Measurements from ENCODE around the gene SMIM41. TPM values are rescaled to one million over a fixed set of nuclear protein-coding genes. Genes with fewer than 3 reads are reported as not detected.

Gene SMIM41
- total RNA-seq, 1 experiment from 2014 or later = not detected

DNA sequence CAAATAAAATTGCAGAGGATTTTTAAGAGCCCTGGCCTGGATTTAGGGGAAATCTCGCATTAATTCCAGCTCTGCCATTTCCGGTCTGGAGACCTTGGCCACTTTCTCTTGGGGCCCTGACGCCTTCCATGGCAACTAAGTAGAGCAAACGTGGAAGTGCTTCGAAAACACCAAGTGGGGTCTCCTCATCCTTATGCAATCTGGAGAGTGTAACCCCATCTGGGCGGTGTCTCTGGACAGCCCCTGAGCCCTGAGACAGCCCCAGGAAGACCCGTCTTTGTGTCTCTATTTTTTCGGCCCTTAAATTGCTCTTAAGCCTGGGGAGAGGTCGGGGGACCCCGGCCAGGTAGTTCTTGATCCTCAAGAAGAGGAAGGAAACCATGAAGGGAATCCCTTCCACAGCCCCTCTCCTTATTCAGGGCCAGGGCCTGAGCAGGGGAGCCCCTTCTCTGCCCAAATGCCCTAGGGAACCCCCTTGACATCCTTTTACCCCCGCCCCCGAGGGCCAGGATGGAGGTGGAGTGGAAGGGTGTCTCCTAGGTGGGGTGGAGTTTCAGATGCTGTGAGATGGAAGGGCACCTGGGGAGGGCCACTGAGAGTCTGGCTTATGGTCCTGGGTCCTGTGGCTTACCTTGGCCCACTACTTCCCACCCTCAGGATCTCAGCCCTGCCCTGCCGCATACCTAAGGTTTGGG is 45.9 kb upstream of the SMIM41 start:
- peak overlapping the region; percentile 53; the same call in 1 of the 2 replicates for H3K4me3 ChIP-seq
- no peaks in the 10 kb centered on the region for H3K9me3 ChIP-seq (ENCODE audit: insufficient read depth, low read depth)
- BruUV-seq (replicated peaks) = TSS peak; percentile 96
- peak overlapping the region; percentile 68 for H2AFZ ChIP-seq
- no peak for DNase-seq
- H4K20me1 ChIP-seq (ENCODE audit: insufficient read depth) = no peaks in the 10 kb centered on the region
- no peak overlapping the region for H3K27ac ChIP-seq
- peaks cover 26% of the 10 kb centered on the region; the same call in 1 of the 2 replicates for H3F3A ChIP-seq (ENCODE audit: insufficient read depth, low read depth)
- intact Hi-C loops (cut with micrococcal nuclease; ENCODE audit: unreplicated experiment) = no loop called here
- peak overlapping the region; percentile 77 for H3K4me2 ChIP-seq
- H3K4me1 ChIP-seq (replicated peaks; ENCODE audit: insufficient read depth) = peaks cover 25% of the 10 kb centered on the region
- H3K9me2 ChIP-seq (ENCODE audit: insufficient read depth) = no peaks in the 10 kb centered on the region
- POLR2A ChIA-PET (ENCODE audit: unreplicated experiment) = interaction anchor here (0.6 to 1.9 kb wide), 3 partner anchors 17 to 36 kb away, joined by 5 to 38 read pairs (median 11); partner anchors contain the start of genes ATG101 and NR4A1
- no peak for TF ChIP-seq EZH2 (IDR thresholded peaks at IDR 0.05; ENCODE audit: low read depth)
- TF ChIP-seq, protein P1, sequence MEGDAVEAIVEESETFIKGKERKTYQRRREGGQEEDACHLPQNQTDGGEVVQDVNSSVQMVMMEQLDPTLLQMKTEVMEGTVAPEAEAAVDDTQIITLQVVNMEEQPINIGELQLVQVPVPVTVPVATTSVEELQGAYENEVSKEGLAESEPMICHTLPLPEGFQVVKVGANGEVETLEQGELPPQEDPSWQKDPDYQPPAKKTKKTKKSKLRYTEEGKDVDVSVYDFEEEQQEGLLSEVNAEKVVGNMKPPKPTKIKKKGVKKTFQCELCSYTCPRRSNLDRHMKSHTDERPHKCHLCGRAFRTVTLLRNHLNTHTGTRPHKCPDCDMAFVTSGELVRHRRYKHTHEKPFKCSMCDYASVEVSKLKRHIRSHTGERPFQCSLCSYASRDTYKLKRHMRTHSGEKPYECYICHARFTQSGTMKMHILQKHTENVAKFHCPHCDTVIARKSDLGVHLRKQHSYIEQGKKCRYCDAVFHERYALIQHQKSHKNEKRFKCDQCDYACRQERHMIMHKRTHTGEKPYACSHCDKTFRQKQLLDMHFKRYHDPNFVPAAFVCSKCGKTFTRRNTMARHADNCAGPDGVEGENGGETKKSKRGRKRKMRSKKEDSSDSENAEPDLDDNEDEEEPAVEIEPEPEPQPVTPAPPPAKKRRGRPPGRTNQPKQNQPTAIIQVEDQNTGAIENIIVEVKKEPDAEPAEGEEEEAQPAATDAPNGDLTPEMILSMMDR (conservative IDR thresholded peaks at IDR 0.05) = no peak
- H3K36me3 ChIP-seq (ENCODE audit: low read depth) = no peaks in the 10 kb centered on the region
- no peaks in the 10 kb centered on the region; the same call in 1 of the 2 replicates for H3K27me3 ChIP-seq (ENCODE audit: insufficient read depth, low read depth)
- CTCF ChIA-PET = interaction anchor here (1.3 to 1.4 kb wide), 2 partner anchors 35 to 38 kb away, joined by 4 to 17 read pairs; partner anchors contain the start of gene ATG101
- H3K79me2 ChIP-seq (ENCODE audit: low read depth) = no peaks in the 10 kb centered on the region

DNA sequence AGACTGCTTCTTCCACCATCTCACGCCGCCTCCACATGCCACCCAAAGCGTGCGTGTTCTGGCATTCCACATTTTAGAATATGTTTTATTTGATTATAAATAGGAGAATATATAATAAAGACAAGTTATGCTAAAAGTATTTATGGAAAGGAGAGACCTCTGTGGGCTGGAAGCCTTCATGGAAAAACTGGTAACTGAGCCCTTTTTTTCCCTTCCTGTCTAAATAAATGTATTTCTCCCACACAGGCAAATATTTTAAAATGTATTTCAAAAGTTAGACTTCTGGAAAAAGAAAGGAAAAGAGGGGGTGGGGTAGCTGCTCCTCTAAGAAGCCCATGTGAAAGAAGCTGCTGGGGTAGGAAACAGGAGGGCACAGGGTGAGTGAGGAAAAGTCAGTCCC is 44.3 kb upstream of the SMIM41 start:
- no TSS peak for BruUV-seq (replicated peaks)
- no peak for TF ChIP-seq EZH2 (IDR thresholded peaks at IDR 0.05; ENCODE audit: low read depth)
- TF ChIP-seq, protein P1 (conservative IDR thresholded peaks at IDR 0.05) = no peak
- no peak overlapping the region for H3K27ac ChIP-seq
- DNase-seq = no peak
- H2AFZ ChIP-seq = no peak overlapping the region
- H3K27me3 ChIP-seq (ENCODE audit: insufficient read depth, low read depth) = no peaks in the 10 kb centered on the region; the same call in 1 of the 2 replicates
- CTCF ChIA-PET = no interaction called here
- POLR2A ChIA-PET (ENCODE audit: unreplicated experiment) = interaction anchor here (0.6 kb wide), 1 partner anchor 16 kb away, joined by 3 read pairs; the partner anchor contains the start of gene NR4A1
- H3K79me2 ChIP-seq (ENCODE audit: low read depth) = no peaks in the 10 kb centered on the region
- H4K20me1 ChIP-seq (ENCODE audit: insufficient read depth) = no peaks in the 10 kb centered on the region
- H3K9me3 ChIP-seq (ENCODE audit: insufficient read depth, low read depth) = no peaks in the 10 kb centered on the region
- H3K36me3 ChIP-seq (ENCODE audit: low read depth) = no peaks in the 10 kb centered on the region
- no peak overlapping the region for H3K4me3 ChIP-seq
- peaks cover 34% of the 10 kb centered on the region; the same call in 1 of the 2 replicates for H3F3A ChIP-seq (ENCODE audit: insufficient read depth, low read depth)
- peaks cover 15% of the 10 kb centered on the region for H3K4me1 ChIP-seq (replicated peaks; ENCODE audit: insufficient read depth)
- H3K9me2 ChIP-seq (ENCODE audit: insufficient read depth) = no peaks in the 10 kb centered on the region
- no peak overlapping the region for H3K4me2 ChIP-seq
- intact Hi-C loops (cut with micrococcal nuclease; ENCODE audit: unreplicated experiment) = no loop called here

DNA sequence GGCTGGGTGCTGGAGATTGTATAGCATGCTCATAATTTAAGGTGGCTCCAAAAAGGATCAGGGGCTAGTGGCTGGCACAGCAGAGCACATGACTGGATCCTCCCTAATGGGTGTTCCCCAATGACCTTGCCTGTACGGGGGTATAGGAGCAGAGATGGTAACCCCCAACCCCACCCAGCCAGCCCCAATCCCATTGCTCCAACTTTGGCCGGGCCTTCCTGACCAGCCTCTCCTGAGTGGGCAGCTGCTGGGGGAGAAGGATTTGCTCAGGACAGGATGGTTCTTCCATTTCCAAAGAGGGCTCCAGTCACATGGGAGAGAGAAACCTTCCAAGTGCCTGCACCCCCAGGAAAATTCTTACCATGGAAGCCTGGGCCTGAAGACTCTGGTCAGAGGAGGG is 43.6 kb upstream of the SMIM41 start:
- Histone ChIP-seq H3K79me2 (ENCODE audit: low read depth) (no peaks in the 10 kb centered on the region), H3F3A (ENCODE audit: insufficient read depth, low read depth) (peaks cover 34% of the 10 kb centered on the region; the same call in 1 of the 2 replicates), H3K4me2 (0 out of 2 replicates have a peak overlapping the region, but pooled peaks have one; percentile 68), H3K9me2 (ENCODE audit: insufficient read depth) (no peaks in the 10 kb centered on the region), H3K9me3 (ENCODE audit: insufficient read depth, low read depth) (no peaks in the 10 kb centered on the region), H3K4me1 (replicated peaks; ENCODE audit: insufficient read depth) (peaks cover 14% of the 10 kb centered on the region), H3K27me3 (ENCODE audit: insufficient read depth, low read depth) (no peaks in the 10 kb centered on the region; the same call in 1 of the 2 replicates), H3K27ac (no peak overlapping the region), H2AFZ (no peak overlapping the region), H3K36me3 (ENCODE audit: low read depth) (no peaks in the 10 kb centered on the region), H4K20me1 (ENCODE audit: insufficient read depth) (no peaks in the 10 kb centered on the region), H3K4me3 (no peak overlapping the region)
- POLR2A ChIA-PET (ENCODE audit: unreplicated experiment) = no interaction called here
- BruUV-seq (replicated peaks) = no TSS peak
- DNase-seq = no peak
- TF ChIP-seq, protein P1 (conservative IDR thresholded peaks at IDR 0.05) = no peak
- no peak for TF ChIP-seq EZH2 (IDR thresholded peaks at IDR 0.05; ENCODE audit: low read depth)
- intact Hi-C loops (cut with micrococcal nuclease; ENCODE audit: unreplicated experiment) = loop anchor here (2.0 kb wide), 1 partner anchor 15 kb away; the partner anchor contains the start of gene NR4A1
- CTCF ChIA-PET = interaction anchor here (1.0 kb wide), 1 partner anchor 34 kb away, joined by 5 read pairs; the partner anchor contains the start of gene ATG101
